Activated CD4-positive, alpha-beta T cell treated with anti-CD3 and anti-CD28 coated beads, Interleukin-2, amount 50 U/mL, for 24 hours (primary cell): ENCODE measurements around the gene MGLL.

Source experiments
- DNase-seq, 2 donors: peaks; one replicate each; pipeline ENCODE4 v3.0.0-alpha.2; 2020; ENCODE audit warnings: low read depth in 1 of 2, low spot score in 1 of 2

MGLL gene

GRCh38 chr3:127729556-127730056 lies 92.7 kb downstream of the MGLL start:
- no peak for DNase-seq

GRCh38 chr3:127728417-127729015 lies 93.8 kb downstream of the MGLL start:
- no peak for DNase-seq

DNA sequence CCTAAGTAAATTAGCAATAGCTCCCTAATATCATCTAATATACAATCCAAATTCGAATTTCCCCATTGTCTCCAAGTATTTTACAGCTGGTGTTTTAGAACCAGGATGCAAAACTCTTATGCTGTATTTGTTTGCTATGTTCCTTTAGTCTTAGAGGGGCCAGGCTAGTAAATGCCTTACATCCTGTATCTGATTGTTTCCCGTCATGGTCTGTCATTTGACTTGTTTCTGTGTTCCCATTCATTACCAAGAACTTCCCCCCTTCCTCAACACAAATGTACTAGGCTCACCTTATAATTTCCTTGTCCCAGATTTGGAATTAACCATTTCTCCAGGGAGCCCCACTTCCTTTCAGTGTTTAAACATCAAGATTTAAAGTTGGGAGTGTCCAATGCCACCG lies 95.4 kb downstream of the MGLL start:
- no peak for DNase-seq

- DNase-seq, result no peak
These were observed 99.2 kb downstream of the MGLL start for GRCh38 chr3:127723011-127723567.

DNA sequence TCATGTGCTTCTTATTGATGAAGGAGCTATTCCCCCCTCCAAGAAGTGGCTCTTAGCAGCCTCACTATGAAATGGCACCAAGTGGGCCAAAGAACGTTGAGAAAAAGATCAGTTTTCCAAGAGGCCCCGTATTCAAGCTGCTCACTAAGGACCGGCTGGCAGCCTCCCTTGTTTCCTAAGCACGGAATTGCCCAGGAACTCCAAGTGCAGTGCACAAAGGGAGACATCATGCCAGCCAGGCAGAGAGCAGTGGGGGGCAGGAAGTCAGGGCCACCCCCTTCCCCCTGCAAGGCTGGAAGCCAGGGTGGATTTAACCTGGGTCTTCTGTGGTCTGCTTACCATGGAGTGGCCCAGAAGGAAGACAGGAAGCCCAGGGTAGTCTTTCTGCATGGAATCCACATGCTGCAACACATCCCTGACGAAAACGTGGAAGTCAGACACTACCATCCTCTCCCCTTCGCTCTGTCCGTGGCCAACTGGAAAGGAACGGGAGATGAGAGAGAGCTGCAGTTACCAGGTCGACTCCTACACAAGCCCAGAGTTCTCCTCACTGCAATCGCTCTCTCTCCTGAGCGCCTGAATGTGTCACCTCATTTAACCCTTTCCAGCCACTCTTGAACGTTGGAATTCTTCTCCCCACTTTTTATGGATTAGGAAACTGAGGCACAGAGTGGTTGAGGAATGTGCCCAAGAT lies 100.1 kb downstream of the MGLL start:
- no peak for DNase-seq

- no peak for DNase-seq
These were observed 101.1 kb downstream of the MGLL start for GRCh38 chr3:127720985-127721935.

- no peak for DNase-seq
These were observed 102.0 kb downstream of the MGLL start for GRCh38 chr3:127720161-127720823.

DNA sequence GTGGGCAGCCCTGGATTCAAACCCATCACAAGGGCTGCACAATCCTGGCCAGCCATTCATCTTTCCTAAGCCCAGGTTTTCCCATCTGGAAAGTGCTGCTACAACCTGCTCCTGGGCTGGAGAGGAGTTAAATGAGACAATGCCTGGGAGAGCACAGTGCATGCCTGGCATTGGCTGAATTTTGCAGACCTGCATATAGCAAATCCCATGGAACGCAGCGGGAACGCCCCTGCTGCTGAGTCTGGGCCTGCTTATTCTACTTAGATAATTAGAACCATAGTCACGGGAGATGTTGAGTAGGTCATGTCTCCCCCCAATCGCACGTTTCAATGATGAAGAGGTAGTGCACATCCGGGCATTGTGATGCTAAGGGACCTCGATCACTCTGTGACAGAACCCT lies 102.9 kb downstream of the MGLL start:
- DNase-seq, result no peak

DNA sequence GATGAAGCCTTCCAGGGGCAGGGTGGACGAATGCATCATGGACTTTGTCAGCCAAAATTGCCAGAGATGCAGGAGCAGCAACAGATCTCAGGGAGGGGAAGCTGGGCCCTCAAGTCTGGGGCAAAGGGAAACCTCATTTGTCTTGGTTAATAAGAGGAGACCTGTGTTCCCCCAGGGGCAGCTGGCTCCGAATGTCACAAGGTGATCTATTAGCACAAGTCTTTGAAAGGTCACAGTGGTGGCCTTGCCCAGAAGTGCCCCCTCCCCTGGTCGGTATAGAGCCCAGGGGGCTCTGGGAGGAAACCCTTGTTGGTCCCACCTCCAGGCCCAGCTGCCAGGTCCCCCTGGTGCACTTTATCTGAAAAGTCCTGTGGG lies 103.4 kb downstream of the MGLL start:
- no peak for DNase-seq

DNA sequence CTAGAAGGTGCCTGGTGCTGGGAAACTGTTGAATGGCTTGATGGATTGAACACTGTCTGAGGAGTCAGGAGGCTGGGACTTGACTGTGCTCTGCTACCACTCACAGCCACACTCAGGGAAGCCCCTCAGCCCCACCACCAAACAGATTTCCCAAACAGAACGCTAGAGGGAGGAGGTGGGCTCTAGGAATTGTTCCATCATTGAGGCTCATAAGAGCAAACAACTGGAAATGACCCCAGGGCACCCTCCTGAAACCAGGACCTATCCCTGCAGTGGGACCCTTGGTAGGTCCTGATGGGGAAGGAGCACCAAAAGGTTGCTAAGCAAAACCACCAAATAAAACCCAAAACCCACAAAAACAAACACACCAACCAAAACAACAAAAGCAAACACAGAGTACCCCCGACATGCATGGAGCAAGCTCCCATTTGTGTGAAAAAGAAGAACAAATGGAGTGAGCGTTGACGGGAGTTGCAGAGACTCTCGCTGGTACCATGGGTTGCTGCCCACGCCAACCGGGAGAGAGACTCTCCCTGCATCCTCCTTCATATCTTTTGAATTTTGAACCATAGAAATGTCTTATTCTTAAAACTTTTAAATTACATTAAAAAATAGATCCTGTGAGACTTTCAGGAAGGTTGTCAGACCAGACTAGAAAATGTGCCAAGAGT lies 103.9 kb downstream of the MGLL start:
- DNase-seq, result no peak

- no peak for DNase-seq
These were observed 104.7 kb downstream of the MGLL start for GRCh38 chr3:127717357-127718244.

- no peak for DNase-seq
These were observed 105.9 kb downstream of the MGLL start for GRCh38 chr3:127716384-127716783.

GRCh38 chr3:127715532-127715931 lies 106.8 kb downstream of the MGLL start:
- no peak for DNase-seq

DNA sequence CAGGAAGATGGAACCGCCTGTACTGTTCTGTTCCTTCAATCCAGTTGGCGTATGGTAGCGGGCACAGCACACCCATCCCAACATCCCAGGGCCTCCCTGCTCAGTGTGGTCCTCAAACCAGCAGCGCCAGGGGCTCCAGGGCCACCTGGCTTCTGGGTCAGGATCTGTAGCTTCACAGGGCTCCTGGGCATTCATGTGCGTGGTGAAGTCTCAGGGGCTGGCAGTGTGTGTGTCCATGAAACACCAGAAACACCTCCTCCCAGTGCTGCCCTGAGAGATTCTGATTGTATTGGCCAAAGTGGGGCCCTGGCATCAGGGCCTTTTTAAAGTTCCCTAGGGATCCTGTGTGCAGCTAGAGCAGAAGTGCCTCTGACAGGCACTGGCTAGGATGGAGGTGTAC lies 107.4 kb downstream of the MGLL start:
- no peak for DNase-seq

- no peak for DNase-seq
These were observed 108.2 kb downstream of the MGLL start for GRCh38 chr3:127714125-127714571.

DNA sequence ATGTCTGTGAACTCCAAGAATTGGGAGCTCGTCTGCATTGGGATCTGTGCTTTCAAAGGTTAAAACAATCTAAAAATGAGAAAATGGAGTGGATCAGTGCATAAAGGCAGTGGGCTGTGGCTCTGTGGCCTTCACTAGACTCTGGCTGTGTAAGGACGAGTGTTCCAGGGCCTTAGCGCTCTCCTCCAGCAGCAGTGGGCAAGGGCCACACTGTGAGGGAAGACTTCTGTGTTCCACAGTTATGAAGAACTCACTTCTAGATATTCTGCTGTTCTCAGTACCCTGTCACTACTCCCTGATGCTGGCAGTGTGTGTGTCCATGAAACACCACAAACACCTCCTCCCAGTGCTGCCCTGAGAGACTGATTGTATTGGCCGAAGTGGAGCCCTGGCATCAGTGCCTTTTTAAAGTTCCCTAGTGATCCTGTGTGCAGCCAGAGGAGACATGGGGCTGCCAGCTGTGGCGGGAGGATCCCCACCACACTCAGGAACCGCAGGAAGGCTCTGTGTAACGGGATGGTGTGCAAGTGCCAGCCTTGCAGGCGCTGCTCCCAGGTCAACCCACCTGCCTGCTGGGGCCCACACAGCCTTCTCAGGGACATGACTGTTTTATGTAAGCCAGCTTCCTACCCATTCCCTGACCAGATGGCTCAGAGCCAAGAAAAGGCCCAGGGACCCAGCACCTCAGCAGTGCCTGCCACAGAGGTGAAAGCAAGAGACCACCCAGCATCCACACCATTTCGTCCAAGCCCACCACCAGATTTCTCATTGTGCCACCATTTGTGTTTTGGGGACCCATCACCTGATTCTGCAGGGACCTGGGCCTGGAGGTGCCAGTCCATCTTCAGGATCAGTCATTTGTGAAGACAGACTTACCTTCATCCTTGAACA lies 109.2 kb downstream of the MGLL start:
- DNase-seq, result no peak

DNA sequence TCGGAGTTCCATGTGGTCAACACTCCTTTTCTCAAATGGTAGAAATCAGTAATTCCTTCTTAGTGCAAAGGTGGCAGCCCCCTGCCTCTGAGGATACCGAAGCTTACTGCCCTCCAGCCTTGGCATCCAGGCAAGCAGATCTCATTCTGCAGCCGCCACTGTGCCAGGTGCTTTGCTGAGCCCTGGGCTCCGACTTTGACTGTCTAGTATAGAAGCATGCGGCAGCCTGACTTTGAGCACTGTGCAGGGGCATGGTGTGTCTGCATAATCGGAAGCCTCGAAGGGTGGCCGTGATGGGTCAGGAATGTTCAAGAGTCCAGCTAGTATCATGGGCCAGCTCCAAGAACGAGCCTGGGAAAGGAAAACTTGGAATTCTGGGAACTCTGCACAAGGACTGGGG lies 109.9 kb downstream of the MGLL start:
- DNase-seq, result no peak

GRCh38 chr3:127711896-127712295 lies 110.4 kb downstream of the MGLL start:
- no peak for DNase-seq
